Kidney epithelial cell (primary cell): ENCODE data around the gene ITPK1. TPM values are rescaled to one million over a fixed set of nuclear protein-coding genes. Genes with fewer than 3 reads are reported as not detected.
A peak's percentile ranks its signal among the peaks of the same experiment; 100 is the strongest.

Experiments used
- DNase-seq: peaks from one replicate; pipeline ENCODE4 v3.0.0-alpha.2; 2010; ENCODE audit warnings: low read depth
- H3K27me3 ChIP-seq: 2 replicates; pipeline ENCODE4 v1.6.0; 2011; ENCODE audit warnings: low read length; ENCODE audit not compliant: control insufficient read depth, insufficient read depth
- H3K36me3 ChIP-seq: 2 replicates; pipeline ENCODE4 v1.5.1; 2011; ENCODE audit warnings: low read length; ENCODE audit not compliant: control insufficient read depth, insufficient read depth
- H3K4me3 ChIP-seq: 2 replicates; pipeline ENCODE4 v1.5.1; 2011; ENCODE audit warnings: low read depth, mild to moderate bottlenecking, control low read depth, low read length
- total RNA-seq: library from RNA; depleted of rRNA; stranded (reverse); fragments of >200 nt; gene quantifications from 2 replicates; pipeline ENCODE4 v1.2.3, GENCODE V29; 2015
- TF ChIP-seq, protein P1 (sequence below): IDR thresholded peaks from 2 replicates; pipeline ENCODE4 v1.5.1; 2011; ENCODE audit warnings: mild to moderate bottlenecking, moderate library complexity, low read length, control low read depth, inconsistent platforms; ENCODE audit not compliant: insufficient read depth, poor library complexity, severe bottlenecking

The ITPK1 gene
- total RNA-seq, 1 donor from 2014 or later = 21.3 TPM

- no peak for DNase-seq
- TF ChIP-seq, protein P1, sequence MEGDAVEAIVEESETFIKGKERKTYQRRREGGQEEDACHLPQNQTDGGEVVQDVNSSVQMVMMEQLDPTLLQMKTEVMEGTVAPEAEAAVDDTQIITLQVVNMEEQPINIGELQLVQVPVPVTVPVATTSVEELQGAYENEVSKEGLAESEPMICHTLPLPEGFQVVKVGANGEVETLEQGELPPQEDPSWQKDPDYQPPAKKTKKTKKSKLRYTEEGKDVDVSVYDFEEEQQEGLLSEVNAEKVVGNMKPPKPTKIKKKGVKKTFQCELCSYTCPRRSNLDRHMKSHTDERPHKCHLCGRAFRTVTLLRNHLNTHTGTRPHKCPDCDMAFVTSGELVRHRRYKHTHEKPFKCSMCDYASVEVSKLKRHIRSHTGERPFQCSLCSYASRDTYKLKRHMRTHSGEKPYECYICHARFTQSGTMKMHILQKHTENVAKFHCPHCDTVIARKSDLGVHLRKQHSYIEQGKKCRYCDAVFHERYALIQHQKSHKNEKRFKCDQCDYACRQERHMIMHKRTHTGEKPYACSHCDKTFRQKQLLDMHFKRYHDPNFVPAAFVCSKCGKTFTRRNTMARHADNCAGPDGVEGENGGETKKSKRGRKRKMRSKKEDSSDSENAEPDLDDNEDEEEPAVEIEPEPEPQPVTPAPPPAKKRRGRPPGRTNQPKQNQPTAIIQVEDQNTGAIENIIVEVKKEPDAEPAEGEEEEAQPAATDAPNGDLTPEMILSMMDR = peak; percentile 19
- no peak overlapping the region for H3K4me3 ChIP-seq
- H3K36me3 ChIP-seq = no peaks in the 10 kb centered on the region
- no peaks in the 10 kb centered on the region for H3K27me3 ChIP-seq
Measured at GRCh38 chr14:93104961-93105360, 10.8 kb downstream of the ITPK1 start.

- no peak for DNase-seq
- no peaks in the 10 kb centered on the region for H3K36me3 ChIP-seq
- no peak overlapping the region for H3K4me3 ChIP-seq
- TF ChIP-seq, protein P1 = no peak
- H3K27me3 ChIP-seq = no peaks in the 10 kb centered on the region
Measured at GRCh38 chr14:93103392-93104080, 12.2 kb downstream of the ITPK1 start.

GRCh38 chr14:93102141-93102540 lies 13.6 kb downstream of the ITPK1 start:
- no peaks in the 10 kb centered on the region for H3K27me3 ChIP-seq
- no peak overlapping the region for H3K4me3 ChIP-seq
- no peak for DNase-seq
- H3K36me3 ChIP-seq = no peaks in the 10 kb centered on the region
- TF ChIP-seq, protein P1 = no peak

GRCh38 chr14:93101181-93101580 lies 14.5 kb downstream of the ITPK1 start:
- no peak for DNase-seq
- no peak overlapping the region for H3K4me3 ChIP-seq
- TF ChIP-seq, protein P1 = no peak
- no peaks in the 10 kb centered on the region for H3K27me3 ChIP-seq
- H3K36me3 ChIP-seq = no peaks in the 10 kb centered on the region

DNA sequence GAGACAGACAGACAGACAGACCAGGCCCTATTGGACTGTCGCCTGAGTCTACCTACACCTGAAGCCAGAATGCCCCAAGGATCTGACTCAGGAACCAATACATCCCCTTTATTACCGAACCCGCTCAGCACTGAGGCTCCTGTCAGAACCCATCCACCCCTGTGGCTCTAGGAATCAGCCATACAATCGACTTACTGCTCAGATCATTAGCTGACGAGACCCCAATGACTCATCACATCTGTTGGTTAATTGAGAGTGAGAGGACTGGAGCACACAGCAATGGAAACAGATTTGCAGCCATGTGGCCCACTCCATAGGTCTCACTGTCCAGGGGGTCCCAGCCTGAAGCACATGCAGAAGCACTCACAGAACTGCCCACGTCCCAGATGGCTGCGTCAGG lies 15.2 kb downstream of the ITPK1 start:
- Histone ChIP-seq H3K27me3 (no peaks in the 10 kb centered on the region), H3K36me3 (no peaks in the 10 kb centered on the region), H3K4me3 (no peak overlapping the region)
- DNase-seq = no peak
- TF ChIP-seq, protein P1 = no peak

- H3K36me3 ChIP-seq = no peaks in the 10 kb centered on the region
- no peak for DNase-seq
- no peak overlapping the region for H3K4me3 ChIP-seq
- TF ChIP-seq, protein P1 = no peak
- no peaks in the 10 kb centered on the region for H3K27me3 ChIP-seq
Measured at GRCh38 chr14:93100100-93100499, 15.6 kb downstream of the ITPK1 start.
